NCI-H2227 (cell line): ENCODE results near the gene CERS6.

Experiments used
- DNase-seq: peaks from one replicate; lab custom pipeline; 2025; ENCODE audit not compliant: unreplicated experiment; lab: John Stamatoyannopoulos, UW

CERS6 gene

GRCh38 chr2:168529054-168529833, 73.2 kb downstream of the CERS6 start:
- DNase-seq: no peak

GRCh38 chr2:168529900-168530561, 74.0 kb downstream of the CERS6 start:
- no peak for DNase-seq

GRCh38 chr2:168530982-168531622, 75.0 kb downstream of the CERS6 start:
- no peak for DNase-seq

- DNase-seq: no peak
These were observed 78.9 kb downstream of the CERS6 start for GRCh38 chr2:168534926-168535325.

- no peak for DNase-seq
These were observed 80.9 kb downstream of the CERS6 start for GRCh38 chr2:168536925-168537466.

GRCh38 chr2:168538133-168538532, 82.1 kb downstream of the CERS6 start:
- DNase-seq: no peak

- no peak for DNase-seq
These were observed 82.5 kb downstream of the CERS6 start for GRCh38 chr2:168538534-168538933.

- DNase-seq: no peak
These were observed 83.9 kb downstream of the CERS6 start for GRCh38 chr2:168539945-168540344.

GRCh38 chr2:168541858-168542257, 85.8 kb downstream of the CERS6 start:
- DNase-seq: no peak

- DNase-seq: no peak
These were observed 87.0 kb downstream of the CERS6 start for GRCh38 chr2:168543037-168543436.

GRCh38 chr2:168543935-168544334, 87.9 kb downstream of the CERS6 start:
- no peak for DNase-seq

- DNase-seq: no peak
These were observed 89.5 kb downstream of the CERS6 start for GRCh38 chr2:168545439-168546082.

- no peak for DNase-seq
These were observed 94.6 kb downstream of the CERS6 start for GRCh38 chr2:168550670-168551069.

- DNase-seq: no peak
These were observed 96.4 kb downstream of the CERS6 start for GRCh38 chr2:168552450-168552856.

- no peak for DNase-seq
These were observed 99.2 kb downstream of the CERS6 start for GRCh38 chr2:168555283-168555682.

GRCh38 chr2:168559187-168559586, 103.1 kb downstream of the CERS6 start:
- no peak for DNase-seq

- no peak for DNase-seq
These were observed 104.9 kb downstream of the CERS6 start for GRCh38 chr2:168560817-168561499.

- no peak for DNase-seq
These were observed 105.9 kb downstream of the CERS6 start for GRCh38 chr2:168561991-168562390.

GRCh38 chr2:168562971-168563370, 106.9 kb downstream of the CERS6 start:
- DNase-seq: no peak

- no peak for DNase-seq
These were observed 108.6 kb downstream of the CERS6 start for GRCh38 chr2:168564641-168565040.

- no peak for DNase-seq
These were observed 109.0 kb downstream of the CERS6 start for GRCh38 chr2:168565112-168565511.
